Psoas muscle (tissue), 8 donors: ENCODE results near the gene EXPH5. TPM values are rescaled to one million over a fixed set of nuclear protein-coding genes. Genes with fewer than 3 reads are reported as not detected.
A peak's percentile ranks its signal among the peaks of the same experiment; 100 is the strongest.

Experiments used
- ATAC-seq, 4 donors: fragments of 200-7000 bp; cut with Tn5 transposase; one replicate each; pipeline ENCODE4 v1.9.1; 2020; ENCODE audit warnings: moderate library complexity in 3 of 4, mild to moderate bottlenecking in 2 of 4
- DNase-seq, 2 donors: peaks; one replicate each; pipeline ENCODE4 v3.0.0-alpha.2; 2020
- H3K27ac ChIP-seq: fragments of 200-600 bp; one replicate; pipeline ENCODE4 v1.8.0; 2022
- H3K27me3 ChIP-seq, 3 donors: fragments of 200-600 bp in 1 of 3; one replicate each; pipeline versions ENCODE4 v1.6.1 to v1.8.0; 2013 to 2022; ENCODE audit warnings: low read length in 2 of 3, mild to moderate bottlenecking in 2 of 3, moderate library complexity in 1 of 3; ENCODE audit not compliant: insufficient read depth in 3 of 3
- H3K36me3 ChIP-seq, 2 donors: fragments of 200-600 bp in 1 of 2; one replicate each; pipeline versions ENCODE4 v1.6.1 to v1.8.0; 2013 to 2022; ENCODE audit warnings: low read depth in 1 of 2, mild to moderate bottlenecking in 1 of 2, moderate library complexity in 1 of 2; ENCODE audit not compliant: insufficient read depth in 1 of 2
- H3K4me1 ChIP-seq: fragments of 200-600 bp; one replicate; pipeline ENCODE4 v1.8.0; 2022
- H3K4me3 ChIP-seq: fragments of 200-600 bp; one replicate; pipeline ENCODE4 v1.8.0; 2022; ENCODE audit warnings: mild to moderate bottlenecking
- H3K9me3 ChIP-seq: fragments of 200-600 bp; one replicate; pipeline ENCODE4 v1.8.0; 2022
- CTCF ChIP-seq: fragments of 200-600 bp; IDR thresholded peaks from one replicate; pipeline ENCODE4 v1.8.0; 2022; ENCODE audit warnings: antibody characterized with exemption
- WGBS, 3 donors: extraction: QIAGEN DNeasy Blood & Tissue Kit; methylation state at CpG; one replicate each; pipeline versions ENCODE4 v1.1.6 to v1.1.7; 2013; 5-methylcytosine and 5-hydroxymethylcytosine counted together
- intact Hi-C, 2 donors: fragments of 100-400 bp; cut with DNase I; formaldehyde crosslinking; loops; one replicate each; pipeline versions ENCODE4 v1.11.0 to v1.14.2; 2022
- polyA plus RNA-seq, 3 donors: library from polyadenylated mRNA; stranded (reverse); fragments of 200-250 nt; gene quantifications; one replicate each; pipeline ENCODE4 v1.2.3, GENCODE V29; 2013
- total RNA-seq, 4 donors: library from RNA; stranded (reverse); fragmentation: NEBNext Ultra II Directional in 2 of 4; extraction: Animal tissue kit (Norgen Biotek cat#: 25700) in 2 of 4; gene quantifications; one replicate each; pipeline versions ENCODE4 v1.2.1 to v1.2.4, GENCODE V29; 2021 to 2023
- donor health status: healthy with polysubstance abuse.
- donor health status: DM: no; HTN: no; CAD: no; lungs with moderate emphysema.
- donor health status: Bipolar disorder and iron deficiency.
- donor health status: healthy.
- donor health status: DM: yes; HTN: yes; CAD: no.
- donor health status: DM: no; HTN: no; CAD: no.
- donor health status: DM: no; HTN: no; CAD: no.
- donor health status: DM: yes; HTN: yes; CAD: no.

Gene EXPH5
- total and polyA plus RNA-seq, 7 donors, result 0.01 to 0.58 (median 0.15) TPM

GRCh38 chr11:108466405-108466804 lies 127.2 kb downstream of the EXPH5 start:
- Histone ChIP-seq H3K27ac (peak overlapping the region; percentile 96), H3K4me1 (peaks cover 4% of the 10 kb centered on the region), H3K36me3 (no peaks in the 10 kb centered on the region), H3K4me3 (peak overlapping the region; percentile 77), H3K9me3 (no peaks in the 10 kb centered on the region), H3K27me3 (no peaks in the 10 kb centered on the region)
- ATAC-seq (no peak), DNase-seq (no peak)
- 58 to 61% (median 60%) methylated on average over 7 of the region's 7 CpGs for WGBS, 3 donors
- no peak for TF ChIP-seq CTCF
- intact Hi-C loops, result loop anchor here (2.0 to 10.0 kb wide), 2 partner anchors 30 to 188 kb away; no protein-coding TSS in a partner anchor

Other genes with a start within 250 kb of the EXPH5 start
- under 1 TPM; 0.16 to 0.64 (median 0.40) TPM for gene C11orf65, start 126.2 kb downstream of the EXPH5 start, total RNA-seq
- under 1 TPM; 0.20 to 0.24 (median 0.23) TPM for gene C11orf65, start 126.2 kb downstream of the EXPH5 start, polyA plus RNA-seq
- gene POGLUT3, start 95.4 kb downstream of the EXPH5 start, total RNA-seq, result 1 to 10 TPM; 3.8 to 7.4 (median 5.8) TPM
- 1 to 10 TPM; 2.1 to 4.2 (median 3.1) TPM for gene POGLUT3, start 95.4 kb downstream of the EXPH5 start, polyA plus RNA-seq
- 10 to 100 TPM; 10.0 to 15.4 (median 11.9) TPM for gene DDX10, start 71.3 kb upstream of the EXPH5 start, total RNA-seq
- 10 to 100 TPM; 10.6 to 18.0 (median 11.4) TPM for gene DDX10, start 71.3 kb upstream of the EXPH5 start, polyA plus RNA-seq